Right kidney (tissue), 1 donor: Measurements from ENCODE around the gene PRKN.

Experiments used
- DNase-seq: peaks from one replicate; pipeline ENCODE4 v3.0.0-alpha.2; 2016

The PRKN gene

DNA sequence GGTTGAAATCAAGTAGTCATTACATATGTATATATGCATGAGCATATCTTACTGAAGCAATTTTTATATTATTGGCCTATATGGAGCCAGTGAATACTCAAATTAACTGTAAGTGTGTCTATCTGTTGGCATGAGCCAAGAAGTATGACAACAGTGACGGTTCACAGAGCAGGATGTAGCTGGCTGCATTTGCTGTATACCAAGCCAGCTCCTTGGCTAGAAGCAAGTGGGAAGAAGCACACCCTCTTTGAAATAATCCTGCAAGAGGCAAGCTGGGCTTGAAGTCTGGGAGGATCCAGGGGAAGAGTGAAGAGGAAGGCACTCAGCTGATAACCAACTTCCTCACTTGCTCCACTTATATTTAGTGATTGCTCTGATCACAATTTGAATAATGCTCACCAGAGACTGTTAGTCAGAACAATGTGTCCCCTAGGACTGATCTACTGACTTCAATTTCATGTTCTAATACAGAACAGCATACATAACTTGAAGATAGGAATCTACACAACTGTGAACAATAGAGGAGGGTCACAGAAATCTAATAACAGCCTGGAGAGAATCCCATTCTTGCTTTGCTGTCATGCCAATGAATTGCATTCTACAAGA is 497.3 kb downstream of the PRKN start:
- no peak for DNase-seq

DNA sequence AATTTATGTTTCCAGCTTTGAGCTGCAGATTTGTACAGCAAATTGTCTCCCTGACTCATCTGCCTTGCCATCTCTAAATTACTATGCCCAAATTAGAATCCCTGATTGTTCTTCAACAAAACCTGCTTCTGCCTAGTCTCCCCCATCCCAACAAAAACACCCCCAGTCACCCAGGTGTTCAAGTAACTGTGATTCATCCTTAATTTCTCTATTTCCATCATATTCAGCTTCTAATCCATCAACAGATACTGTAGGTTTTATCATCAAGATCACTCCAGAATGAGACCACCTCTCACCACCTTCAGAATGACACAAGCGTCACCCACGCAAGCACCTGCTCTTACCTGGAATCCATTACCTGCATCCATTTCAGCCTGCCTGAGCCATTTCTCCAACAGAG is 498.5 kb downstream of the PRKN start:
- DNase-seq, result no peak

GRCh38 chr6:162226803-162227202 is 500.8 kb downstream of the PRKN start:
- no peak for DNase-seq

DNA sequence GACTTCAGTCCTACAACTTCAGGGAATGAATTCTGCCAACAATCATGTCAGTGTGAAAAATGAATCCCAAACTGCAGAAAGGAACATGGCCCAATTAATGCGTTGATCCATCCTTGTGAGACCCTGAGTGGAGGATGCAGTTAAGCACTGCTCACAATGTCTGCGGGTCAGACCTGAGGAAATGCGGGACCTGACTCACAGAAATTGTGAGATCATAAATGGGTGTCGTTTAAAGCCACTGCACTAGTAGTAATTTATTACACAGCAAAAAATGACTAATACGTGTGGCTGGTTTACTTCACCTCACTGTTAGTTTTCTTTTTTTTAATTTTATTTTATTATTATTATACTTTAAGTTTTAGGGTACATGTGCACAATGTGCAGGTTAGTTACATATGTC is 505.0 kb downstream of the PRKN start:
- no peak for DNase-seq

DNA sequence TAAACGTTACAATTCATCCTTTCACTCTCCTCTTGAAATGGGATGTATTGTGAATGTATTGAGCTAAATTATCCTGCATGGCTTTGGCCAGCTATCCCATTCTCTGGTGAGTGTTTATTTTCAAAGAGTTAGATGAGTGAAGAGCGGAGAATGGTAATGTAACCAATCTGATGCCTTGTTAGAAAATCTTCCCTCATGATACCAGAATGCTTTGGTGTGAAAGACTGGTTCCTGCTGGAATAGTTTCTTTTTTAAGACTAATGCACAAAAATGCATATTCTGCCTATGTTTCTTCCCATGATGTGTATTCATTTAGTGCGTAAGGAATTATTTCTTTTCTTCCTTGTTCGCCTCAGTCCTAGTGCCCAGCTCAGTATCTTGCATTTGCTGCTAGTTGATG is 506.7 kb downstream of the PRKN start:
- DNase-seq, result no peak

- no peak for DNase-seq
Observed at GRCh38 chr6:162219266-162219665, 508.3 kb downstream of the PRKN start.

- no peak for DNase-seq
Observed at GRCh38 chr6:162217811-162218493, 509.6 kb downstream of the PRKN start.

- DNase-seq, result no peak
Observed at GRCh38 chr6:162217058-162217457, 510.5 kb downstream of the PRKN start.

- no peak for DNase-seq
Observed at GRCh38 chr6:162211777-162212176, 515.8 kb downstream of the PRKN start.

DNA sequence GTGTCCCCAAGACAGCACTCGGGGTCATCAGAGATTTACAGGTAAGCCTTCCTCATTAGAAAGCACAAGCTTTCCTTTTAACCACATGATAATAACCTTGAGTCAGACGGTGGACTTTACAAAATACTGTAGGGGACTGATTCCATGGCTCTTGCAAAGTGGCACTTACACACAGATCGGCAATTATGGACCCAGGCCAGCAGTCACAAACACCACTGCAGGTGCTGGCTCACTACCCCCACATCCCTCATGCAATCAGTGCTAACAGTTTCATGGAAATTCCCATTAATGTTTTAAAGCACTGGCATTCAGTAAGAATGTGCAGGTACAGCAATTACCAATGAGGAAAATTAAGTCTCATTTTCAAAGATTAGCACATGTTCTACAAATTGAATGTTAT is 516.5 kb downstream of the PRKN start:
- no peak for DNase-seq

DNA sequence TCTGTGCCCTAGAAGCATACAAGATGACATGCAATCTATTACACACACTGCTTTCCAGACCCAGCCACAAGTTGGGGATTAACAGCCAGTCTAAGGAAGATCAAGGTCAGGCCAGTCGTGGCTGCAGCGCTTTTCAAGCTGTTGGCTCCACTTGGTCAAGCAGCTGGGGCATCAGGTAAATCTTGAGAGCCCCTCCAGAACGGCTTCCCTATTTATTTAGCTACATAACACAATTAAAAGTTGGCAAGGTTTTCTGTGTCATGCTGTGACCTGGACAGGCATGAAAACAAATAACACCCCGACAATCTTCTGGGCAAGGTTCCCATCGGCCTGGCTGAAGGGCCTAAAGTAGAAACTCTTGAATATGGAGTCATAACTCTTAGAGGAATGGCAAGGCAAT is 524.3 kb downstream of the PRKN start:
- no peak for DNase-seq

DNA sequence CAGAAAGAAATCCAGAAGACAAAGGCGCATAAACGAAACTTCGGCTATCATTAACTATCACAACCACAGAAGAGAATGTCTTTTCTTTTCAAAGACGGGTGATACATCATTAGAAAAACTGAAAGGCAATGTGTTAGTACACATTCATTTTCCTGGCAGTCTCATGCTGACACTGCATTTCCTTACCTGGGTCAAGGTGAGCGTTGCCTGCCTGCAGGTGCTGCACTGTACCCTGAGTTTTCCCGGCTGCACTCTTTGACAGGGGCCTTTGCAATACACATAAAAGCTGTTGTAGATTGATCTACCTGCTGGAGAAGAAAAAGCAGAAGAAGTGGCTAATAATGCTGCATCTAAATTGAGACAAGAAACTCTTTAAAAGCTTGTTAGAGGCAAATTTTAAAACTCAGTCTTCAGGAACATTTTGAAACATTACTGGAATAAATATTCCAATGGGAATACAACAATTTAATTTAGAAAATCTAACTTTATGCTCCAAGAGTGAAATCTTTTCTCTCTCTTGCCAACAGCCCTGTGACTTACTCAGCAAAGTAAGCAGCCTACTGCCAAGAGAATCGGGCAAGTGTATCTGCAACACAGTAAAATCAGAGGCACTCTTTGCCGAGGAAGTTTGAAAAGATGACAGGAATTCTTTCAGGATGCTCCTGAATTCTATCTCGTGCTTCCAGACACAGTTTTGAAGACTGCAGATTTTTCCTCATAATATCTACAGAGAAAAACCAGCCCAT is 526.4 kb downstream of the PRKN start:
- no peak for DNase-seq

DNA sequence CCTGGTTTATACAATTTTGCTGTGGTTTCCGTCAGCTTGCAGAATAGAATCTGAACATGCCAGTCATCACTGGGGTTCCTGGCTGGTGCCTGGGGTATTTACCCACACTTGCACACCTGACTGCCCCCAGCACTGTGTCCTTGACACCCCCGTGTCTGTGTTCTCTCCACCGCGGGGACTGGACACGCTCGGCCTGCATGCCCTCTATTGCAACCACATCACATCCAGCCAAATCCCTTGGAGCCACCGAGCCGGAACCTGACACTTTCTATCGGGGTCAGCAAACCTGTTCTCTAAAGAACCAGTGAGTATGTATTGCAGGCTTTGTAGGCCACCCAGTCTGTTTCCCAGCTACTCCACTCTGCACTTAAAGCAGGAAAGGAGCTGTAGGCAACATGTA is 527.5 kb downstream of the PRKN start:
- DNase-seq, result peak; percentile 5

DNA sequence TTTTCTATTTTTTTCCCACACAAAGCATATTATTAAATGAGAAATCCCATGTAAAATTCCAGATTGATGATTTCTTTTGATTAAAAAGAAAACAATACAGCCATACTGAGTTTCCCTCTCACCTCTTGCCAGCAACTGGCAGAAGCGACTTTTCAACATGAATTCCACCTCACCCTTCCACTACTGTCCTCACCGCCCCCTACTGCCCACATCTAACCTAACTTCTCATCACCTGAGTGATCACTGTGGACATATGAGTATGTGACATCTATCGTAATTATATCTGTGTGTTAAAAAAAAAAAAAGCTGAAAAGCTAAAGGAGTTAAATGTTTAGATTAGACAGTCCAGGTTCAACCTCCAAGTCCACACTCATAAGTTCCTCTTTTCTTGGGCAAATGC is 528.6 kb downstream of the PRKN start:
- no peak for DNase-seq

DNA sequence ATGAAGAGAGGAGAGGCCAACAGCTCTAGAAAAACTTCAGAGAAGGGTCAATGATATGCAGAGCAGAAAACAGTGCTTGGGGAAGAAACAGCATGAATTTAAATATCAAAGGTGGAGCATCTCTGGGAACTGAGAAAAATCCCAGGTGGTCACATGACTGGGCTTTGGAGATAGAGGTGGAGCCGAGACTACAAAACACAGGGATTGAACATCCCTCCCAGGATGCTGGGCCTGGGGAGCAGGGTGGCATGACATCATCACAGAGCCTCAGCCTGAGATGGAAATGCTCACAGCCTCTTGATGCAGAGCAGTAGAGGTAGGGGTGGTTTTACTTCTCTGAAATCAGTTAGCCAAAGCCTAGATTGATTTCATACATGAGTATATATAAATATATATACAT is 529.5 kb downstream of the PRKN start:
- DNase-seq, result no peak

DNA sequence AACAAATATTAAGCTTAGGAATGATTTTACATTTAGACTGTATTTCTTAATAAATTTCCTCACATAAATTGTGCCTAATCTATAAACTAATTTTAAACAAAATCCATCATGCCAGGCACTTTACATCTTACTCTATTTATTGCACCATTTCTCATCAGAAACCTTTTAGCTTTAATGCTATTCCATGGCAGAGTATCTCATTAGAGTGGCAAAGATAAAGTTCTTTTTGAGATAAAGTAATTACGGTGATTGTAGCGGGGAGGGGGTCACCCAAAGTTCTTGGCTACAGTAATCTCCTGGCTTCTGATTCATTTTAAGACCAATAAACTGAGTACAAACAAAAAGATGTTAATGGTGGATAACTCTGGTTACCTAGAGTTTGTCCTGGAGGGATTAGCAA is 532.1 kb downstream of the PRKN start:
- DNase-seq, result no peak

- DNase-seq, result no peak
Observed at GRCh38 chr6:162190981-162191380, 536.6 kb downstream of the PRKN start.

- DNase-seq, result no peak
Observed at GRCh38 chr6:162187168-162187935, 540.2 kb downstream of the PRKN start.

- no peak for DNase-seq
Observed at GRCh38 chr6:162184465-162184864, 543.1 kb downstream of the PRKN start.

DNA sequence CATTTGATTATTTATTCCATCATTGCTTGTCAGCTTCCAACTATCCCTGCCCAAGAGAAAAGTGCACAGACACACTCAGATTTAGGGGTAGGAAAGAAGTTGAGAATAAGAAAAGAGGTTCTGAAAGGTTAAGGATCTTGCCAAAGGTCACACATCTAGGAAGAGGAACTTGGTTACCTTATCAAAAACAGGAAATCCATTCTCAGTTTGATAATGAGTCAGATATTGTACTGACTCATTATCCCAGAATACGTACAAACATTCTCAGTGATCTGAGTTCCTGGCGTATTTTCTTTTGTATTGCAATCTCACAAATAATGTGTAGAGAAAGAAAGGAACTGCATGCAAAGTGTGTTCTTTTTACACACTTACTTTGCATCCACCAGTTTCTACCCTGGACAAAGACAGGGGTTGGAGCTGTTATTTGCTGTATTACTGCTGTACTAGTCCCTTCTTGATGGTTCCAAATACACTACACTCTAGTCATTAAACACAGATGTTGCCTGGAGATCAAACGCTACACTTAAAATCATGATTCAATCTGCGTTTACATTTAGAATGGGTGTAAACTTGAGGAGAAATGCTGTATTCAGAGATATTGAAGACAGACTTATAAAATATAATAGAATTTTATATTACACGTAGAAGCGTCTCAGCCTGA is 545.7 kb downstream of the PRKN start:
- DNase-seq, result no peak

- DNase-seq, result no peak
Observed at GRCh38 chr6:162181111-162181510, 546.5 kb downstream of the PRKN start.

DNA sequence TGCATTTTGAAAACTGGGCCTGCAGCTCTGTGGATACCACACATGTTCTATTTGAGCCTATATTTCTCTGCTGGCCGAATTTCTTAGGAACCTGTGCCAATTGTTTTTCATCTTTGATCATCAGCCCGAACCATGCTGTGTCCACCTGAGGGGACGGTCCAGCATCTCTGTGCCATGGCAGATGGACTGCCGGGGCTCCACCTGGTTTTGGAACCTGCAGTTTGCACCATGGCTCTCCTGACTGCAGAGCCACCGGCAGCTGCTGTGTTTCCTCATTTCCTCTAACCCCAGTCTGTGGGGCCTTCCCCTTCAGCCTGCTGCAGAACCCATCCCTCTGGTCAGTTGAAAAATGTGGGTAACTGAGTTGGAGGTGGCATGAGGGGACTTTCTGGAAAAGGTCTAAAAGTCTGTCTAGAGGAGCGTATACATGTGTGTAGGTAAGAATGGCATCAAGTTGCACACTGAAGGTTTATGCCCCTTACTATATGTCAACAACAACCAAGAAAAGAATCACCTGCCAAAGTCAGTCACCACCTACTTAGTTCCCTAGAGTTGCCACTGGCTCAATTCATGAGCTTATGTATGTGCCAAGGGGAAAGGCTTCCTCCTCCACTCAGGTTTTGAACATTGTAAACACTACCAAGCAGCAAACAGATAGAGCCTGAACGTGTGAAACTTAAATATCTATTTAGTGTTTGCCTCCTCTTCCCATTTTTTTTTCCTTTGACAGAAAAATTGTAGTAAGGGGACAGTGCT is 548.2 kb downstream of the PRKN start:
- no peak for DNase-seq
